HG03135 (cell line): ENCODE data around the gene PLIN4.
"Not testable (repeated sequence)": the region's sequence is repeated elsewhere in the genome, so short reads cannot be mapped to it uniquely, and the experiment has no call there.

Experiments used
- ATAC-seq: cut with Tn5 transposase; IDR thresholded peaks from one replicate; pipeline ENCODE4 v1.9.1; 2021; ENCODE audit warnings: mild to moderate bottlenecking, moderate library complexity; ENCODE audit not compliant: unreplicated experiment

Gene PLIN4

DNA sequence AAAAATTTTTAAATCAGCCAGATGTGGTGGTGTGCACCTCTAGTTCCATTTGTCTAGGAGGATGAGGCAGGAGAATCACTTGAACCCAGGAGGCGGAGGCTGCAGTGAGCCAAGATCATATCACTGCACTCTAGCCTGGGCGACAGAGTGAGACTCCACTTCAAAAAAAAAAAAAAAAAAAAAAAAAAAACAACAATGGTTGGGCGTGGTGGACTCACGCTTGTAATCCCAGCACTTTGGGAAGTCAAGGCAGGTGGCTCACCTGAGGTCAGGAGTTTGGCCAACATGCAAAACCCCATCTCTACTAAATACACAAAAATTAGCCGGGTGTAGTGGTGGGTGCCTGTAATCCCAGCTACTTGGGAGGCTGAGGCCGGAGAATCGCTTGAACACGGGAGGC lies 9.1 kb upstream of the PLIN4 start:
- ATAC-seq: not testable (repeated sequence)

DNA sequence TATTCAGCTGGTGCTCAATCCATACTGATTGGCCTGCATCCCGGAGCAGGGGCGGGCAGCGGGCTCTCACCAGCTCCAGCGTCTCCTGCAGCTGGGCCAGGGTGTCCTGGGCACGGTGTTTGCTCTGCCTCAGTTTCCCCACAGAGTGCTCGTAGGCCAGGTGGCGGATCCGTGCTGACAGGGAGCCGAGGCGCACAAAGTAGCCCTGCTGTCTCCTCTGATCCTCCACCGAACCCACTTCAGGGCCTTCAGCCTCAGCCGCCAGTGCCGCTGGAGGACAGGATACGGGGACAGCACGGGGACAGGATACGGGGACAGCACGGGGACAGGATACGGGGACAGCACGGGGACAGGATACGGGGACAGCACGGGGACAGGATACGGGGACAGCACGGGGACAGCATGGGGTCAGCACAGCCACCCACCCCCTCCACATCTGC lies 7.3 kb upstream of the PLIN4 start:
- ATAC-seq: no peak

DNA sequence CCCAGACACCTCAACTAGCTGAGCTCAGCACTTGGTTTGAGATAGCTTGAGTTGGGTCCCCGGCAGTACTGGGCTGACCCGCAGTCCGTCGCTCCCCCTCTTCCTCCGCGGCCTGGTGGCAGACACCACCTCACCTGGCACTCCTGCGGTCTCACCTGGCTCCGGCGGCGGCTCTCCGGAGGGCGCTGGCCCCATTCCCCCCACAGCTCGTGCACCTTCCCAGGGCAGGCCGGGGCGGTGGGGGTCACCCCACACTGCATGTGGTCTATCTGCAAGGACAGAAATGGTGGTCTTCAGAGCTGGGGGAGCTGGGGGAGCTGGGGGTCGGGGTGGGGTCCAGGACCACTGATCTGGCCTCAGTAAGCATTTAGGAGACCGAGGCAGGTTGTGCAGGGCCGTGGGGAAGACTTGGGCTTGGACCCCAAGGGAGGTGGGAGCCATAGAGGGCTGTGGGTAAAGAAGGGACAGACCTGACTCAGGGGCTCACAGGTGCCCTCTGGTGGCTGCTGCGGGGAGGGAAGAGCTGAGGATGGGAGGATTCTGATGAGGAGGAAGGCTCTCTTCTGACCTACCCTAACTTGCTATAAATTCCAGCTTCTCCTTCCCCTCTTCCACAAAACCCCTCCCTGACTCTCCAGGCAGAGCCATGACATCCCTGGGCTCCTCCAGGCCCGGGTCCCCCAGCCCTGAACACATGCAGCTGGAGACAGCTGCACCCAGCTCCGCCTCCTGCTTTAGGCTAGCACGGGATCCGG lies 6.7 kb upstream of the PLIN4 start:
- no peak for ATAC-seq

DNA sequence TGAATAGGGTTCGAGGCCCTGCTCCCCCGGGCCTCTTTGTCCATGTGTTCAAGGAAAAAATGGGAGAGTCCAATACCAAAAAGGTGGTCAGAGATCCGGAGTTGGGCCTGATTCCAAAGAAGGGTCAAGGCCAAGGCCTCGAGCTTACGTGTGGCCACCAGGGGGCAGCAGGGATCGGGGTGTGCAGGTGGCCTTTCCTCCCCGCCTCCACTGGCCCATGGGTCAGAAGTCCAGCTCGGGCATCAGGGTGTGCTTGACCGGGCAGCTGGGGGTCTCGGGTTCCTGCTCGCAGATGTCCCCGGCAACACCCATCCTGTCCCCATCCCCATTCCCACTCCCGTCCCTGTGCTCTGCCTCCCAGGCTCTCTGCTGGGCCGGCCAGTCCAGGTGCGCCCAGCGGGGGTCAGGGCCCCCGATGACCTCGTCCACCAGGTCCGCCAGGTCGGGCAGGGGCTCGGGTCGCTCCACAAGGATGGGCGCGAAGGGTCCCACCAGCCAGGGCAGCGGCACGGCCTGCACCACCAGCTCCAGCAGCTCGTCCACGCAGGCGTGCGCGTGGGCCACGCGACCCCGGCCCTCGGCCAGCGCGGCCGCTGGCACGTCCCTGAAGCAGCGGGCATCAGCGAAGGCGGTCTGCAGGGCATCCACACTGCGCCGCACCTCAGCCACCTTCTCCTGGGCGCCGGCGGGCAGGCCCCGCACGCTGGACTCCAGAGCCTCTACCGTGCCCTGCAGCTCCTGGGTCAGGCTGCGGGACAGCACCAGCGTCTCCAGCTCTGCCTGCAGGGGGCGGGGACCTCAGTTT lies 5.2 kb upstream of the PLIN4 start:
- ATAC-seq: no peak

DNA sequence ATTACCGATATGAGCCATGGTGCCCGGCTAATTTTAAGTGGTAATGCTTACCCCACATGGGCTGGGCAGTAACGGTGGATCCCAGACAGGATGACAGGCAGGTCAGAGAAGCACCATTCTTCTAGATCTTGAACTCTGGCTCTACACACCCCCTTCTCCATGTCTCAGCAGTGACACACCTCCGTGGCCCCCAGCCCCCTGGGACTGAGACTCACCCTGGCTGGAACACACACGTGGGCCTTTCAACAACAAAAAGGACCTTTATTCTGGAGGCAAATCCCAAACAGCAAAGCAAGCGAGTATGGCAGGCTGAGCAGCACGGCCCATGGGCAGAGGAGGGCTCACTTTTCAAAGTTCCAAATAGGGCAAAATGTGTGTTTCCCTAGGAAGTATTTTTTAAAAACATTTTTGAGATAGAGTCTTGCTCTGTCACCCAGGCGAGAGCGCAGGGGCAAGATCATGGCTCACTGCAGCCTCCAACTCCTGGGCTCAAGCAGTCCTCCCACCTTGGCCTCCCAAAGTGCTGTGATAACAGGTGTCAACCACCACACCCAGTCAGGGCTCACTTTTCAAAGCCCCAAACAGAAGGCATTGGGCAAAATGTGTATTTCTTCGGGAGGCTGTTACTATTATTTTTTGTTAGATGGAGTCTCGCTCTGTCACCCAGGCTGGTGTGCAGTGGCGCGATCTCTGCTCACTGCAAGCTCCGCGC lies 4.2 kb upstream of the PLIN4 start:
- ATAC-seq: no peak

DNA sequence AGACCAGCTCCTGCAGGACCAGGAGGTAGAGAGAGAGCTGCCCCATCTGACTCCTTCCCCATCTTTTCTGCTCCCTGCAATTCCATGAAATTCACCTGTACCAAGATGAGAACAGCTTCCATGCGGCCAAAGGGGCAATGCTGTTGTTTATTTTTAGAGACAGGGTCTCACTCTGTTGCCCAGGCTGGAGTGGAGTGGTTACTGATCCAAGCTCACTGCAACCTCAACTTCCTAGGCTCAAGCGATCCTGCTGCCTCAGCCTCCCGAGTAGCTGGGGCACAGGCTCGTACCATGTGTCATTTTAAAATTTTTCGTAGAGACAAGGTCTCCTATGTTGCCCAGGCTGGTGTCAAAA lies 3.6 kb upstream of the PLIN4 start:
- ATAC-seq: no peak

DNA sequence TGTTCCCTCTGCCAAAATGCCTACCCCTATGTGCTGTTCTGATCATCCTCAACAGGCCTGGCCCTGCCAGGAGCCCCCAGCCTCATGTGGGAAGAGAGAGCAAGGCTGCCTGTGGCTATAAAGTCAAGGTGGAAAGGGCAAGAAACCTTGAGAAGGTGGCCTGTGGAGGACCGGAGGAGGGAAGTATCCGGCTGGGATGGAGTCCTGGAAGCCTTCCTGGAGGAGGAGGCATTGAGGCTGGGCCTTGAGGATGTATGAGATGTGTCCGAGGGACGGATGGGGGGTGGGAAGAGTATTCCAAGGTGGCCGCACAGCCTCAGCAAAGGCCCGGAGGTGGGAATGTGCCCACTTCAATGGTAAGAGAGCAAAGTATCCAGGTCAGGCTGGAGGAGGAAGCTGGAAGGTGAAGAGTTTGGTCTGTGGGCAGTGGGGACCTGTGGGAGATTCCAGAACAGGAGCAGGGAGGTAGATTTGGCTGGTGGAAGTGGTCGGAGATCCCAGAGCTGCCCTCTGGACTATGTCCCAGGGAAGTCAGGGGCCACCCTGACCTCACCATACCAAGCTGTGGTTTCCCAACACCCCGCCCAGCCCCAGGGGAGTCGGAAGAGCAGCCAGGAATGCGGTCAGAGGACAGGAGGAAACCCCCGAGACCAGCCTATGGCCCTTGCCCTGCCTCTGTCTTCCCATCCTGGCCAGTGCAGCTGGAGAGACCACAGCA lies 3.0 kb upstream of the PLIN4 start:
- no peak for ATAC-seq

DNA sequence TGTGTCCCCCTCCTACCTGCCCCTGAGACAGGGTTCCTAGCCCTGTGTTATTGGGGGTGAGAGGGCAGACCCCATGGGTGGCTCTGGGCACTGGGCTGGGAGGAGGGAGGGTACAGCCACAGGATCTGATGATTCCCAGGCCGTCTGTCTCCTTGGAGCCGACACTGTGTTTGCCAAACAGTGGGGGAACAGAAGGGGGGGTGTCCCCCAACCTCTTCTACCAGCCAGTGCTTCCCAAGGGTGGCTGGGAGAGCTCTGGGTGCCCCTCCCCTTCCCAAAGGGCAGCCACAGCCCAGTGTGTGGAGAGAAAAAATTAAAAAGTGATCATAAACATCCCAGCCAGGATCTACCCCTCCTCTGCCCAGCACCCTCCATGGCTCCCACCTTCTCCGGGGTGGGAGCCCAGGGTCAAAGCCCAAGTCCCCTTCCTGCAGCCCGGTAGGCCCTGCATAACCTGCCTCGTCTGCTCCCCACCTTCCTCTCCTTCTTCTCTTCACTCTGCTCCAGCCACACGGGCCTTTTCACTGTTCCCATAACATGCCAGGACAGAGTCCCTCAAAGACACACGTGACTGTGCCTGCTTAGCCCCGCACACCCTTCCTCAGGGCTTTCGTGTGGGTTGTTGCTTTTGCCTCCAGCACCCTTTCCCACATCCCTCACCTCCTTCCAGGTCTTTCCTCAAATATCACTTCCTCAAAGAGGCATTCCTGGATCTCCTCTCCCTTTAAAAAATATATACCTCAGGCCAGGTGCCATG lies 1.4 kb upstream of the PLIN4 start:
- no peak for ATAC-seq

DNA sequence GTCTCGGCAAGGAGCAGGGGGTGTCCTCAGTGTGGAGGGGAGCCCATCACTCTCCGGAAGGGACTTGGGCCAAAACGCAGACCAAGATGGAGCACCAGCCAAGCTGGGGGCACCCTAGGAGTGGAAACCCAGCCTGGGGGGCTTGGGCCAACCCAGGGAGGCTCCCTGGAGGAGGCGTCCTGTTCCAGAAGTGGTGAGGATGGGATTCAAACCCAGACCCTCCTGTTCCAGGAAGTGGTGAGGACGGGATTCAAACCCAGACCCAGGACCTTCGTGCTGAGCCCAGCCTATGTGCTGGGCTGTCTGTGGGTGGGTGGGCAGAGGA lies 848 bp upstream of the PLIN4 start:
- no peak for ATAC-seq

DNA sequence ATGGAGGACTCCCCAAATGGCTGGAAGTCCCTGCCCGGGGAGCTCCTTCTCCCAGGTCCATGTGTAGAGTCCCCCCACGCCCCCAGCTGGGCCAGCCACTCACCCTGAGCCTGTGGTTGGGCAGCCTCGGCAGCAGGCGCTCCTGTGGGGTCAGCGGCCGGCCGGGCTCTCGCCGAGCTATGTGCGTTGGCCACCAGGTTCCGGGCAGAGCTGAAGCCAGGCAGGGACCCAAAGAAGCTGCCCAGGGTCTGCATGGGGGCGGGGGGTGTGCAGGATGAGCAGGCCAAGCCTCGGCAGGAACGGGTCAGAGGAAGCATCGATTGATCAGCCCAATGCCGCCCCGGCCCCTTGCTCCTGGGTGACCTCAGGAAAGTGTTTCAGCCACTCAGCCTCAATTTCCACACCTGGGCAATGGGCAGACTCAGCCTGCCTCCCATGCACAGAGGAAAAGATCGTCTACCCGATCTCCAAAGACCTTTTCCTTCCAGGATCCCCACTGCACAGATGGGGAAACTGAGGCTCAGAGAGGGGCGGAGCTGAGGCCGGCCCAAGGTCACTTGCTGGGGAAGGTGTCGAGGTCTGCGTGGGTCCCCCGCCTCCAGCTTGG lies 732 bp downstream of the PLIN4 start:
- no peak for ATAC-seq

DNA sequence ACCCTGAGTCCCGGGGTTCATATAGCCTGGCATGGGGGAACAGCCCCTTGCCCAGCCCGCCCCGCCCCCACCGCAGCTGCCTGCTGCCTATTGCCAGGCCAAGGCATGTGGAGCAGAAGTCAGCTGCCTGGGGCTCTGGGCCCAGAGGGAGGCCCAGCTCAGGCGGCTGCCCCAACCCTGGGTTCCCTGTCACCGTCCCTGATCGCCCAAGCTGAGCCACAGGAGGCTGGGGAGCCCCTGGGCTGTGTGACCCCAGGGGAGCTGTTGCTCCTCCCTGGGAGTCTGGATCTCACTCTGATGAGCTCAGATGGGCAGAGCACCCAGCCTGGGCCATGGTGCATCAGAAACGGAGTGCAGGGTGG lies 1.4 kb downstream of the PLIN4 start:
- ATAC-seq: no peak

DNA sequence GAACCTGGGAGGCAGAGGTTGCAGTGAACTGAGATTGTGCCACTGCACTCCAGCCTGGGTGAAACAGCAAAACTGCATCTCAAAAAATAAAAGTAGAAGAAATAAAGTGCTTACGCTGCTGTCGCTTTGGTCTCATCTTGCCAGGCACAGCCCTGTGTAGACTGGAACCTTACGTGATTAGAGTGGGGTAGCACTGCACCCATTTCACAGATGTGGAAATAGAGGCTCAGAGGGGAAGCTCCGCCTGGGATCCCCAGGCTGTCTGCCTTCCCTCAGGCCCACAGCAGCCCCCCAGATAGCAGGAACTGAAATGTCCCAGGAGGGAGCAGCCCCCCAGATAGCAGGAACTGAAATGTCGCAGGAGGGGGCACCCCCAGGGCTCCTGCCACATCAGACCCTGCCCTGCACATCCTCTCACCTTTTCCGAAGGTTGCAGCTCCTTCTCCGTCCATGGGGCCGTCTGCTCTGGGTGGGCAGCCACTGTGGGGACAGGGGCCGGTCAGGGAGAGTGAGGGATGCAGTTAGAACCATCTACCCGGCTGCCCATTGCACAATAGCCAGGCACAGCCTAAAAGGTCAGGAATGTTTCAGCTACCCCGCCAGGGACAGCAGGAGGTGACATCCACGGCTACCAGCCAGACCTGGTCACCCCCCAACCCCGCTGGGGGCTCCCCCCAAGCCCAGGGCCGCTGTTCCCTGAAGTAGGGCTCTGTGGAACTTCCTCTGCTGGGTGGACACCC lies 1.9 kb downstream of the PLIN4 start:
- ATAC-seq: no peak

DNA sequence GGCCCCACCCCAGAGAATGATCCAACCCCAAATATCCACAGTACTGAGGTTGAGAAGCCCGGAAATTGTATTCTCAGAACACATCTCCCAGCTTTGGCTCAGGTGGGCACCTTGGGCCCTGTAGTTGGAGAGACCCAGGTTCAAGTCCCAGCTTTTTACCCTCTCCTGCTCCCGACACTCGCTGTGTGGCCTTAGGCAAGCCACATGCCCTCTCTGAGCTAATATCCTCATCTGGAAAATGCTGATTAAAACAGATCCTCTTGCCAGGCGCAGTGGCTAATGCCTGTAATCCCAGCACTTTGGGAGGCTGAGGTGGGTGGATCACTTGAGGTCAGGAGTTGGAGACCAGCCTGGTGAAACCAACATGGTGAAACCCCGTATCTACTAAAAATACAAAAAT lies 2.6 kb downstream of the PLIN4 start:
- no peak for ATAC-seq

DNA sequence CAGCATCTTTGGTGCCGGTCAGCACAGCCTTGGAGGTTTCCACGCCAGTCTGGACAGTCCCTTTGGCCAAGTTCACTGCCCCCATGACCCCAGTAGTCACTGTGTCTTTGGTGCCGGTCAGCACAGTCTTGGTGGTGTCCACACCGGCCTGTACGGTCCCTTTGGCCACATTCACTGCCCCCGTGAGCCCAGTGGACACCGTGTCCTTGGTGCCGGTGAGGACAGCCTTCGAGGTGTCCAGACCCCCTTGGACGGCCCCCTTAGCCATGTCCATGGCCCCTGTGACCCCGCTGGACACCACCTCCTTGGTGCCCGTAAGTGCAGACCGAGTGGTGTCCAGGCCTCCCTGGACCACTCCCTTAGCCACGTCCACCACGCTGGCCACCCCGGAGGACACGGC lies 5.0 kb downstream of the PLIN4 start:
- no peak for ATAC-seq

DNA sequence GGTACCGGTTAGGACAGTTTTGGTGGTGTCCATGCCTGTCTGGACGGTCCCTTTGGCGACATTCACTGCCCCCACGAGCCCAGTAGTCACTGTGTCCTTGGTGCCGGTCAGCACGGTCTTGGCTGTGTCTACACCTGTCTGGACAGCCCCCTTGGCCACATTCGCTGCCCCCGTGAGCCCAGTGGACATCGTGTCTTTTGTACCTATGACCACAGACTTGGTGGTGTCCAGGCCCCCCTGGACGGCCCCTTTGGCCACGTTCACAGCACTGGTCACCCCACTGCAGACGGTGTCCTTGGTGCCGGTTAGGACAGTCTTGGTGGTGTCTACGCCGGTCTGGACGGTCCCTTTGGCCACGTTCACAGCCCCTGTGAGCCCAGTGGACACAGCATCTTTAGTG lies 6.2 kb downstream of the PLIN4 start:
- ATAC-seq: no peak

DNA sequence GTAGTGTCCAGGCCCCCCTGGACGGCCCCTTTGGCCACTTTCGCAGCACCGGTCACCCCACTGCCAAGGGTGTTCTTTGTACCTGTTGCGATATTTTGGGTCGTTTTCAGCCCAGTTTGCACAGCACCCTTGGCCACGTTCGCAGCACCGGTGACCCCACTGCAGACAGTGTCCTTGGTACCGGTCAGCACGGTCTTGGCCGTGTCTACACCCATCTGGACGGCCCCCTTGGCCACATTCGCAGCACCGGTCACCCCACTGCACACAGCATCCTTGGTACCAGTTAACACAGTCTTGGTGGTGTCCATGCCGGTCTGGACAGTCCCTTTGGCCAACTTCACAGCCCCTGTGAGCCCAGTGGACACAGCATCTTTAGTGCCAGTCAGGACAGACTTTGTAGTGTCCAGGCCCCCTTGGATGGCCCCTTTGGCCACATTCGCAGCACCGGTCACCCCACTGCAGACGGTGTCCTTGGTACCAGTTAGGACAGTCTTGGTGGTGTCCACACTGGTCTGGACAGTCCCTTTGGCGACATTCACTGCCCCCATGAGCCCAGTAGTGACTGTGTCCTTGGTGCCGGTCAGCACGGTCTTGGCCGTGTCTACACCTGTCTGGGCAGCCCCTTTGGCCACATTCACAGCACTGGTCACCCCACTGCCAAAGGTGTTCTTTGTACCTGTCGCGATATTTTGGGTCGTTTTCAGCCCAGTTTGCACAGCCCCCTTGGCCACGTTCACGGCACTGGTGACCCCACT lies 6.8 kb downstream of the PLIN4 start:
- no peak for ATAC-seq

DNA sequence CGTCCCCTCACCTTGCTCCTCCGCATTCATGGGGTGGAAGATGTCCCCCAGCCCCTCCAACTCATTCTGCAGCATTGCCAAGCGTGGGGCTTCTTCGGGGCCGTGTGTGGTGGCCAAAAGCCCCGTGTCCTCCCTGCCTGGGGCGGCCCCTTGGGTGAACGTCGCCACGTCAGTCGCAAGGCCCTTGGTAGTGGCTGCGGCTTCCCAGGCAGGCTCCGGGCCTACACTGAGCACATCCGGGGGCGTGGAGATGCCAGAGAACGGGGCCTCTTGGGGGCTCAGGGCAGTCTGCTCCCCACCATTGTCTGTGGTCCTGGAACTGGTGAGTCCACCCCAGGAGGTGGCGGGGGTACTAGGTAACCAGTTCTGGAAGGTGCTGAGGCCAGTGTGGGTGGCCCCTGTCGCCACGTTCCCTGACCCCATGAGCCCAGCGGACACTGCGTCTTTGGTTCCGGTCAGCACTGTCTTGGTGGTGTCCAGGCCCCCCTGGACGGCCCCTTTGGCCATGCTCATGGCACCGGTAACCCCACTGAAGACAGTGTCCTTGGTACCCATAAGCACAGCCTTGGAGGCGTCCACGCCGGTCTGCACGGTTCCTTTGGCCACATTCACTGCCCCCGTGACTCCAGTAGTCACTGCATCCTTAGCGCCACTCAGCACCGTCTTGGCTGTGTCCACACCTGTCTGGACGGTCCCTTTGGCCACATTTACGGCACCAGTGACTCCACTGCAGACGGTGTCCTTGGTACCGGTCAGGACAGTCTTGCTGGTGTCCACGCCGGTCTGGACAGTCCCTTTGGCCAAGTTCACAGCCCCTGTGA lies 7.6 kb downstream of the PLIN4 start:
- no peak for ATAC-seq

DNA sequence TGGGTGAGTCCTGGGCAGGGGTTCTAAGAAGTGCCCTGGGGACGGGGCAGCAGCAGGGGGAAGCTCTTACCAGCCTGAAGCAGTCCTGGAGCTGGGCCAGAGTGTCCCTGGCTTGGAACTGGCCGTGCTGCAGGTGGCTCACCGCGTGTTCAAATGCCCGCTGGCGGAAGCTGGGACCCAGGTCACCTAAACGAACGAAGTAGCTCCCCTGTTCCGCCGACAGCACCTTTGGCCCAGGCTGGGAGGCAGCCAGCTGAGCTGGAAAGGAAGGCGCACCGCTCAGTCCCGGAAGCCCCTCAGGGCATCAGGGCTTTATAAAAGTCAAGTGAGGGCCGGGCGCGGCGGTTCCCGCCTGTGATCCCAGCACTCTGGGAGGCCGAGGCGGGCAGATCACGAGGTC lies 9.6 kb downstream of the PLIN4 start:
- ATAC-seq: no peak
